GM19043 (cell line): ENCODE data around the gene SIX2.

ENCODE experiments used
- ATAC-seq: cut with Tn5 transposase; IDR thresholded peaks from one replicate; pipeline ENCODE4 v1.9.1; 2021; ENCODE audit warnings: low read depth; ENCODE audit not compliant: unreplicated experiment

The SIX2 gene

GRCh38 chr2:45003579-45004551 is 5.4 kb downstream of the SIX2 start:
- ATAC-seq = no peak

- ATAC-seq = no peak
Observed at GRCh38 chr2:45002686-45003085, 6.6 kb downstream of the SIX2 start.

- no peak for ATAC-seq
Observed at GRCh38 chr2:45001869-45002385, 7.3 kb downstream of the SIX2 start.

- no peak for ATAC-seq
Observed at GRCh38 chr2:45000921-45001868, 8.1 kb downstream of the SIX2 start.

GRCh38 chr2:45000341-45000901 is 8.8 kb downstream of the SIX2 start:
- ATAC-seq = no peak

- no peak for ATAC-seq
Observed at GRCh38 chr2:44999540-44999939, 9.7 kb downstream of the SIX2 start.

GRCh38 chr2:44997963-44998362 is 11.3 kb downstream of the SIX2 start:
- ATAC-seq = no peak

GRCh38 chr2:44996356-44996755 is 12.9 kb downstream of the SIX2 start:
- no peak for ATAC-seq

- no peak for ATAC-seq
Observed at GRCh38 chr2:44994377-44994776, 14.9 kb downstream of the SIX2 start.

- ATAC-seq = no peak
Observed at GRCh38 chr2:44989176-44989575, 20.1 kb downstream of the SIX2 start.

- no peak for ATAC-seq
Observed at GRCh38 chr2:44983836-44984604, 25.2 kb downstream of the SIX2 start.

GRCh38 chr2:44981714-44982108 is 27.5 kb downstream of the SIX2 start:
- no peak for ATAC-seq

- ATAC-seq = no peak
Observed at GRCh38 chr2:44980751-44981713, 28.2 kb downstream of the SIX2 start.

- ATAC-seq = no peak
Observed at GRCh38 chr2:44979581-44979980, 29.7 kb downstream of the SIX2 start.

- ATAC-seq = no peak
Observed at GRCh38 chr2:44975571-44976450, 33.4 kb downstream of the SIX2 start.

GRCh38 chr2:44974064-44974715 is 35.1 kb downstream of the SIX2 start:
- no peak for ATAC-seq

- no peak for ATAC-seq
Observed at GRCh38 chr2:44972771-44973535, 36.3 kb downstream of the SIX2 start.
